ENCODE measurements around the gene IL34. TPM values are rescaled to one million over a fixed set of nuclear protein-coding genes. Genes with fewer than 3 reads are reported as not detected.
A peak's percentile ranks its signal among the peaks of the same experiment; 100 is the strongest.

The IL34 gene
- total and polyA plus RNA-seq, 2 of the 13 experiments (the other 11 are each of a cell fraction or from before 2014, with no cell fraction given) = 1.2 to 1.3 TPM

GRCh38 chr16:70709457-70709856 is 63.1 kb downstream of the IL34 start (continued):
- TF ChIP-seq PAXIP1 (CRISPR knock-in tag; conservative IDR thresholded peaks at IDR 0.05) (0 out of 2 replicates have a peak, but pooled peaks have one; percentile 21), MED13 (CRISPR knock-in tag; IDR thresholded peaks at IDR 0.05) (no peak), SSRP1 (CRISPR knock-in tag; IDR thresholded peaks at IDR 0.05) (no peak), ZBTB20 (CRISPR knock-in tag; IDR thresholded peaks at IDR 0.05; ENCODE audit: borderline replicate concordance, low read depth) (no peak), ZNF12 (CRISPR knock-in tag; IDR thresholded peaks at IDR 0.05) (no peak), KLF16 (CRISPR knock-in tag; IDR thresholded peaks at IDR 0.05) (no peak), HNF4G (IDR thresholded peaks at IDR 0.05; ENCODE audit: borderline replicate concordance, low read depth, low read length) (0 out of 2 replicates have a peak, but pooled peaks have one; percentile 23), HNF4G (CRISPR knock-in tag; IDR thresholded peaks at IDR 0.05; ENCODE audit: borderline replicate concordance, low read depth) (no peak), MED1 (CRISPR knock-in tag; IDR thresholded peaks at IDR 0.05) (no peak), BRCA1 (CRISPR knock-in tag; IDR thresholded peaks at IDR 0.05) (no peak), DBP (CRISPR knock-in tag; IDR thresholded peaks at IDR 0.05; ENCODE audit: not compliant biosample characterization) (no peak), KLF13 (CRISPR knock-in tag; IDR thresholded peaks at IDR 0.05) (no peak), HNF4A (CRISPR knock-in tag; IDR thresholded peaks at IDR 0.05) (peak; percentile 53; the same call in 1 of the 2 replicates), ELF1 (CRISPR knock-in tag; IDR thresholded peaks at IDR 0.05) (no peak), NFYB (CRISPR knock-in tag; IDR thresholded peaks at IDR 0.05) (no peak), ELF4 (CRISPR knock-in tag; IDR thresholded peaks at IDR 0.05; ENCODE audit: borderline replicate concordance) (no peak)
- TF ChIP-seq, protein P1, sequence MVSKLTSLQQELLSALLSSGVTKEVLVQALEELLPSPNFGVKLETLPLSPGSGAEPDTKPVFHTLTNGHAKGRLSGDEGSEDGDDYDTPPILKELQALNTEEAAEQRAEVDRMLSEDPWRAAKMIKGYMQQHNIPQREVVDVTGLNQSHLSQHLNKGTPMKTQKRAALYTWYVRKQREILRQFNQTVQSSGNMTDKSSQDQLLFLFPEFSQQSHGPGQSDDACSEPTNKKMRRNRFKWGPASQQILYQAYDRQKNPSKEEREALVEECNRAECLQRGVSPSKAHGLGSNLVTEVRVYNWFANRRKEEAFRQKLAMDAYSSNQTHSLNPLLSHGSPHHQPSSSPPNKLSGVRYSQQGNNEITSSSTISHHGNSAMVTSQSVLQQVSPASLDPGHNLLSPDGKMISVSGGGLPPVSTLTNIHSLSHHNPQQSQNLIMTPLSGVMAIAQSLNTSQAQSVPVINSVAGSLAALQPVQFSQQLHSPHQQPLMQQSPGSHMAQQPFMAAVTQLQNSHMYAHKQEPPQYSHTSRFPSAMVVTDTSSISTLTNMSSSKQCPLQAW (CRISPR knock-in tag; IDR thresholded peaks at IDR 0.05) = no peak
- TF ChIP-seq, protein P2, sequence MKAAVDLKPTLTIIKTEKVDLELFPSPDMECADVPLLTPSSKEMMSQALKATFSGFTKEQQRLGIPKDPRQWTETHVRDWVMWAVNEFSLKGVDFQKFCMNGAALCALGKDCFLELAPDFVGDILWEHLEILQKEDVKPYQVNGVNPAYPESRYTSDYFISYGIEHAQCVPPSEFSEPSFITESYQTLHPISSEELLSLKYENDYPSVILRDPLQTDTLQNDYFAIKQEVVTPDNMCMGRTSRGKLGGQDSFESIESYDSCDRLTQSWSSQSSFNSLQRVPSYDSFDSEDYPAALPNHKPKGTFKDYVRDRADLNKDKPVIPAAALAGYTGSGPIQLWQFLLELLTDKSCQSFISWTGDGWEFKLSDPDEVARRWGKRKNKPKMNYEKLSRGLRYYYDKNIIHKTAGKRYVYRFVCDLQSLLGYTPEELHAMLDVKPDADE (CRISPR knock-in tag; IDR thresholded peaks at IDR 0.05) = no peak
